Measurements from ENCODE around the gene TEX12. TPM values are rescaled to one million over a fixed set of nuclear protein-coding genes. Genes with fewer than 3 reads are reported as not detected.
A peak's percentile ranks its signal among the peaks of the same experiment; 100 is the strongest.
"Not testable (repeated sequence)": the region's sequence is repeated elsewhere in the genome, so short reads cannot be mapped to it uniquely, and the experiment has no call there.

Gene TEX12
- polyA plus RNA-seq, 3 donors from 2014 or later = 0.78 TPM; not detected in 2

DNA sequence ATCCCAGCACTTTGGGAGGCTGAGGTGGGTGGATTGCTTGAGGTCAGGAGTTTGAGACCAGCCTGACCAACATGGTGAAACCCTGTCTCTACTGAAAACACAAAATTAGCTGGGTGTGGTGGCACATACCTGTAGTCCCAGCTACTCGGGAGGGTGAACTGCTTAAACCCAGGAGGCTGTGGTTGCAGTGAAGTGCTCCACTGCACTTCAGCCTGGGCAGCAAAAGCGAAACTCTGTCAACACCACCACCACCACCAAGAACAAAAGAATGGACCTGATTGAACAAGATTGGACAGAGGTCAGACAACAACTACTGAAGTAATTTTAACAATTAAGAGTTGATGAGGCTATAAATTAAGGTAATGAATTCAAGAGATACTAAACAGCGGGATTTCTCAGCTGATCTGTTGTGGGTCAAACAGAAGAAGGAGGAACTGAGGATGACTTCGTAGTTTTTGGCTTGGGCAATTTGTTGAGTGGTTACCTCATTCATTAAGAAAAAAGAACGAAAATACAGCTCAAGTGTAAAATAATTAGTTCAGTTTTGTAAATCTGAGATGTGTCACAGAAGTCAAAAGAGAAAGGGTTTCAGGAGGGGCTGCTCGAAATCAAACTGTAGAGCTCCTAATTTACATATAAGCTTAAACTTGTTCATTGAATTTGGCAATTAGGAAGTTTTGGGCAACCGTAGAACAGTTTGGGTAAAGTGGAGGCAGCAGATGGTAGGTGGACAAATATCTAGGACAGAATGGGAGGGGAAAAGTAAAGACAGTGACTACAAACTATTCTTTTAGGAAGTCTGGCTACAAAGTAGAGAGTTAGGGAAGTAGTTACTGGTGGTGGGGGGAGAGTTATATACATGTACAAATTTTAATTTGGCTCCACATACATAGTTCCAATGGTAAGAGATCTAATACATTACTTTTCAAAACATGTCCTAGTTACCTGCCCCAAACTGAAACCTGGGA is 7.8 kb upstream of the TEX12 start:
- DNase-seq = no peak
- Mint-ChIP-seq H3K4me1 (peaks cover 22 to 53% of the 10 kb centered on the region in 2 donors), H3K36me3 (peaks cover 0 to 22% (median 8%) of the 10 kb centered on the region in 3 donors), H3K27ac (peak overlapping the region in 4 of 6 donors; percentile 6 to 47 (median 30)), H3K4me3 (peak overlapping the region in 2 of 5 donors; percentile 8 to 16), H3K27me3 (ENCODE audit: low read depth in 3 of 3) (peaks cover 0 to 7% (median 4%) of the 10 kb centered on the region in 3 donors), H3K9me3 (no peaks in the 10 kb centered on the region)

DNA sequence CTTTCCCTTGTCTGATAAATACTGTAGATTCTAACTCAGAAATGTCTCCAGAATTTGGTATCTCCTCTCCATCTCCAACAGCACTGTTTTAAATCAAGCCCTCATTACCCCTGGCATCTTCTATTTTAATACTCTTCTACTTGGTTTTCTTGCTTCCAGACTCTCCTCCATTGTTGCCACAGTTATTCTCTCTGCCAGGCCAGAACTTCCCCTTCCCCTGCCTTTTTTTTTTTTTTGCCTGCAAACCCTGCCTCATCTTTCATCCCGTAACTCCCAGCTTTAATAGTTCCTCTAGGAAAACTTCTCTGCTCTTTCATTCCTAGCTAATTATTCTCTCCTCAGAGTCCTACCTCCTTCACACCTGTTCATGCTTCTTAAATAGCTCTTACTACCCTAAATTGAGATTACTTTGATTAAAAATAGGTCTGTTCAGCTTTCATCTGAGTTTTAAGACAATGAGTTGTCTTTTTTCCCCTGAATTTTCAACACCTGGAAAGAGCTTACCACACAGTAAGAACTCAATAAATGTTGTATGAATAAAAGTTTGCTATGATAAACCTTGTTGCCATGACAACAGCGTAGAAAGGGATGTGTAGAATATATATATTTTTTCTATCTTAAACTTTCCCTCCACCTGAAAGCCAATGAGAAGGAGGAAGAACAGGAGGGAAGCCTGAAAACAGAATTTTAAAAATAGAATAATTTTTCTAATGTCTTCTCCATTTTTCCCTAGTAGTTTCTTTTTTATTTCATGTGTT is 6.9 kb upstream of the TEX12 start:
- no peaks in the 10 kb centered on the region for H3K9me3 Mint-ChIP-seq
- DNase-seq = no peak
- H3K36me3 Mint-ChIP-seq = peaks cover 0 to 22% (median 8%) of the 10 kb centered on the region in 3 donors
- H3K4me1 Mint-ChIP-seq = peaks cover 27 to 62% of the 10 kb centered on the region in 2 donors
- no peak overlapping the region for H3K4me3 Mint-ChIP-seq
- peaks cover 0 to 7% (median 4%) of the 10 kb centered on the region in 3 donors for H3K27me3 Mint-ChIP-seq (ENCODE audit: low read depth in 3 of 3)
- H3K27ac Mint-ChIP-seq = peak overlapping the region in 1 of 6 donors; percentile 8

DNA sequence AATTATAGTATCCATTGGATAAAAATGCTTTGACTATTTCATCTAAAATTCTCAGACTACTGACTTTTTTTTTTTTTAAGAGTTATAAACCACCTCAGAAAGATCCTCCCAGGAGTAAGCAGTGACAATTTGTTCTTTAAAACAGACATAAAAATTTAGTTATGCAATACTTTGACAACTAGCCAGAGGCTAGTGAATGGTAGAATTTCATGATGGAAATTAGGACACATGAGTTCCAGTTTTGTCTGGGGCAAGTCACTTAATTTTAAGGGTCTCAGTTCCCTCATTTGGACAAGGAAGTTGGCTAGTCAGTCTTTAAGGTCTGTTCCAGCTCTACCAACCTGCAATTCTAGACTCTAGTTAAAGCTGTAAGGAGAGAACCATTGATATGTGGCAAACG is 6.2 kb upstream of the TEX12 start:
- Mint-ChIP-seq H3K27ac (peak overlapping the region in 2 of 6 donors; percentile 6 to 8), H3K4me1 (peaks cover 28 to 65% of the 10 kb centered on the region in 2 donors), H3K36me3 (peaks cover 0 to 18% (median 8%) of the 10 kb centered on the region in 3 donors), H3K27me3 (ENCODE audit: low read depth in 3 of 3) (peaks cover 0 to 7% (median 4%) of the 10 kb centered on the region in 3 donors), H3K9me3 (no peaks in the 10 kb centered on the region), H3K4me3 (no peak overlapping the region)
- DNase-seq = no peak

DNA sequence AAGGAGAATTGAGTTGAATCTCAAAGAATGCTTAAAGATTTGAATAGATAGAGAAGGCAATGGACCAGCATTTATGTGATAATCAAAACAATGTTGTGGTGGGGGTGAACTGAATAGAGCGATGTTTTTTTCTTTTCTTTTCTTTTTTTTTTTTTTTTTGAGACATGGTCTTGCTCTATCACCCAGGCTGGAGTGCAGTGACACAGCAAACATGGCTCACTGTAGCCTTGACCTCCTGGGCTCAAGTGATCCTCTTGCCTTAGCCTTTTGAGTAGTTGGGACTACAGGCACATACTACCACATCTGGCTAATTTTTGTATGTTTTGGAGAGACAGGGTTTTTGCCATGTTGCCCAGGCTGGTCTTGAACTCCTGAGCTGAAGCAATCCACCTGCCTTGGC is 5.0 kb upstream of the TEX12 start:
- not testable (repeated sequence) for DNase-seq; H3K27me3 Mint-ChIP-seq (ENCODE audit: low read depth in 3 of 3); H3K9me3 Mint-ChIP-seq
- H3K36me3 Mint-ChIP-seq = peaks cover 0 to 18% (median 8%) of the 10 kb centered on the region in 3 donors
- peak overlapping the region in 1 of 6 donors; percentile 39 for H3K27ac Mint-ChIP-seq
- H3K4me3 Mint-ChIP-seq = peak overlapping the region in 3 of 5 donors; percentile 31 to 89 (median 49)
- H3K4me1 Mint-ChIP-seq = peaks cover 28 to 65% of the 10 kb centered on the region in 2 donors

DNA sequence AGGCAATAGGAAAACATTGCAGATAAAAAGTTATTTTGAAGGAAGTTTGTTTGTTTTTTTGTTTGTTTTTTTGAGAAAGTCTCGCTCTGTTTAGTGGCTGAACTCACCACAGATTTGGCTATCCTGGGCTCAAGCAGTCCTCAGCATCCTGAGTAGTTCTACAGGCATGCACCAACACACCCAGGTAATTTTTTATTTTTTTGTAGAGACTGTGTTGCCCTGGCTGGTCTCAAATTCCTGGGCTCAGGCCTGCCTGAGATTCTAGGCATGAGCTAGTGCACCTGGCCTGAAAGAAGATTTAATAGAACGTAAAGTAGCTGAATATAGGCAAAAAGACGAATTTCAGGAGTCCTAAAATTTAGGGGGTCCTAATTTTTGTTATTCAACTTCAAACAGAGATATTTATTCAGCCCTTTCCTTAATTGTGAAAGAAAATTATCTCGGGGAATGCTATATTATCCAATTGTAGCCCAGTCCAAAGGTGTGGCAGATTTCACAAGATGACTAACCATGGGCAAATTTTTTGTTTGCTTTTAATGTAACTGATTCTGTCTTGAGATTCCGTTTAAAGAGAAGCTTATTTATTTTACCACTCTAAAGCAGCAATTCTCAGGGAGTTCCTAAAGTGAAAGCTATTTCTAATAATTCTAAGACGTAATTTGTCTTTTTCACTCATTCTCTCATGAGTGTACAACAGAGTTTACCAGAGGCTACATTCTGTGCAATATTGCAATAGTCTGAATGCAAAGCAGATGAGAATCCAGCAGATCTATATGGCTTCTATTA is 4.2 kb upstream of the TEX12 start:
- H3K4me3 Mint-ChIP-seq = peak overlapping the region; percentile 36 to 91 (median 69)

GRCh38 chr11:112163875-112164685 is 3.1 kb upstream of the TEX12 start, which contains the start of gene IL18:
TSS of gene IL18 (minus strand) at chr11:112164094. CDS start at chr11:112155053, 9,041 bp downstream.
- peak within 1 kb of the TSS; percentile 80 to 93 (median 89) for H3K4me3 Mint-ChIP-seq
- peak in 1 of 3 donors; percentile 12 for DNase-seq
- peaks cover 0 to 7% (median 4%) of the 10 kb centered on the region in 3 donors for H3K27me3 Mint-ChIP-seq (ENCODE audit: low read depth in 3 of 3)
- no peaks in the 10 kb centered on the region for H3K9me3 Mint-ChIP-seq
- H3K4me1 Mint-ChIP-seq = peaks cover 26 to 61% of the 10 kb centered on the region in 2 donors
- peak within 1 kb of the TSS; percentile 62 to 88 (median 75) for H3K27ac Mint-ChIP-seq
- H3K36me3 Mint-ChIP-seq = peaks cover 0 to 13% (median 4%) of the 10 kb centered on the region in 3 donors

More for the DNA sequence above, 4.2 kb upstream of the TEX12 start:
- Mint-ChIP-seq H3K4me1 (peaks cover 28 to 65% of the 10 kb centered on the region in 2 donors), H3K9me3 (no peaks in the 10 kb centered on the region), H3K27ac (peak overlapping the region in 3 of 6 donors; percentile 19 to 72 (median 33)), H3K27me3 (ENCODE audit: low read depth in 3 of 3) (peaks cover 0 to 7% (median 4%) of the 10 kb centered on the region in 3 donors), H3K36me3 (peaks cover 0 to 15% (median 5%) of the 10 kb centered on the region in 3 donors)
- DNase-seq = no peak

- H3K4me1 Mint-ChIP-seq = peaks cover 20 to 51% of the 10 kb centered on the region in 2 donors
- H3K27ac Mint-ChIP-seq = peak overlapping the region in 2 of 6 donors; percentile 63 to 88
- H3K27me3 Mint-ChIP-seq (ENCODE audit: low read depth in 3 of 3) = peaks cover 0 to 7% (median 4%) of the 10 kb centered on the region in 3 donors
- no peak for DNase-seq
- peak overlapping the region in 3 of 5 donors; percentile 7 to 44 (median 43) for H3K4me3 Mint-ChIP-seq
- H3K9me3 Mint-ChIP-seq = no peaks in the 10 kb centered on the region
- peaks cover 0 to 10% (median 0%) of the 10 kb centered on the region in 3 donors for H3K36me3 Mint-ChIP-seq
Measured at GRCh38 chr11:112165049-112165448, 2.1 kb upstream of the TEX12 start.

GRCh38 chr11:112166562-112166961 is 610 bp upstream of the TEX12 start:
- Mint-ChIP-seq H3K36me3 (peaks cover 0 to 4% (median 0%) of the 10 kb centered on the region in 3 donors), H3K4me3 (no peak overlapping the region), H3K9me3 (no peaks in the 10 kb centered on the region), H3K27ac (no peak overlapping the region), H3K4me1 (peaks cover 20 to 39% of the 10 kb centered on the region in 2 donors), H3K27me3 (ENCODE audit: low read depth in 3 of 3) (peaks cover 0 to 7% (median 4%) of the 10 kb centered on the region in 3 donors)
- DNase-seq = no peak

DNA sequence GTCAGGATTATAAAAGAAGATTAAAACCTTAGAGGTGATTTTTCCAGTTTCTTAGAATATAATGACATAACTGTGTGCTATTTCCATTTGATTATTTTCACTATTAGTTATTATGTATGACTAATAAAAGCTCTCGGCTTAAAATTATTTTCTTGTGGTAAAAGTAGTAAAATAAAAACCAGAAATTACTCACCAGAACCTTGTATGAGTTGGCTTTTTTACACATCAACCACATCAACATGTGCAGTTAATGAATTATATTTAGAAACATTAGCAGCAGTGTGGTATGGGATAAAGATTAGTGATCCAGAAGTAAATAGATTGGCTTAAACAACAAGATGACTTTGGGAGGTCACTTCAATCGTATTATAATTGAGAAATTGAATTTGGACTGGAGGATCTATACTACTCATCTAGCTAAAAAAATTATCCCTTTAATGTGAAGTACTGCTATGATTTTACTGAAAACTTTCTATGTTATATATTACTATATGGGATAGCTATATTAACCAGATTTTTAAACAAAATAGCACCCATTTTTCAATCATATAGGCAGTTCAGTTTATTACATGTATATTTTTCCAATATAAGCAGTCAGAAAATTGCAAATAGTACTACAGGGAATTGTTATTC is 5.3 kb downstream of the TEX12 start:
- Mint-ChIP-seq H3K9me3 (no peaks in the 10 kb centered on the region), H3K27me3 (ENCODE audit: low read depth in 3 of 3) (peaks cover 0 to 2% (median 0%) of the 10 kb centered on the region in 3 donors), H3K4me3 (no peak overlapping the region), H3K4me1 (peaks cover 16 to 30% of the 10 kb centered on the region in 2 donors), H3K27ac (no peak overlapping the region), H3K36me3 (peaks cover 0 to 4% (median 0%) of the 10 kb centered on the region in 3 donors)
- DNase-seq = no peak

DNA sequence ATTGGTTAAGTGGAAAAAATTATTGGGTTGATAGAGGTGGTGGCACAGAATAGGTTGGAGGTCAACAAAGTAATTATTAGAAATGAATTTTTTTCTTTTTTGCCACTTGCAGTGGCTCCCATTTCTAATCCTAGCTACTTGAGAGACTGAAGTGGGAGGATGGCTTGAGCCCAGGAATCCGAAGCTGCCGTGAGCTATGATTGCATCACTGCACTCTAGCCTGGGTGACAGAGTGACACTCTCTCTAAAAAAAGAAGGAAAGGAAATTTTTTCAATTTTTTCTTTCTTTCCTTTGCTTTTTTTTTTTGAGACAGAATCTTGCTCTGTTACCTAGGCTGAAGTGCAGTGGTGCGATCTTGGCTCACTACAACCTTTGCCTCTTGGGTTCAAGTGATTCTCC is 6.0 kb downstream of the TEX12 start:
- DNase-seq = no peak
- H3K4me3 Mint-ChIP-seq = no peak overlapping the region
- peaks cover 22 to 37% of the 10 kb centered on the region in 2 donors for H3K4me1 Mint-ChIP-seq
- peaks cover 0 to 2% (median 0%) of the 10 kb centered on the region in 3 donors for H3K27me3 Mint-ChIP-seq (ENCODE audit: low read depth in 3 of 3)
- H3K9me3 Mint-ChIP-seq = no peaks in the 10 kb centered on the region
- H3K27ac Mint-ChIP-seq = no peak overlapping the region
- H3K36me3 Mint-ChIP-seq = peaks cover 0 to 4% (median 0%) of the 10 kb centered on the region in 3 donors

- Mint-ChIP-seq H3K4me3 (peak within 1 kb of the TSS; percentile 65 to 83 (median 73)), H3K9me3 (no peaks in the 10 kb centered on the region), H3K36me3 (peaks cover 0 to 4% (median 0%) of the 10 kb centered on the region in 3 donors), H3K4me1 (peaks cover 38 to 55% of the 10 kb centered on the region in 2 donors), H3K27me3 (ENCODE audit: low read depth in 3 of 3) (peaks cover 2 to 5% (median 3%) of the 10 kb centered on the region in 3 donors), H3K27ac (peak within 1 kb of the TSS in 5 of 6 donors; percentile 47 to 77 (median 69))
- DNase-seq = peak; percentile 66 to 69 (median 67)
Measured at GRCh38 chr11:112174789-112175598, 7.8 kb downstream of the TEX12 start, which contains the start of gene BCO2. TSS of gene BCO2 (plus strand) at chr11:112175512. CDS start at chr11:112175602, 90 bp downstream.

All from immature natural killer cell (primary cell).